H1 (cell line): ENCODE data around the gene SCN1B. TPM values are rescaled to one million over a fixed set of nuclear protein-coding genes. Genes with fewer than 3 reads are reported as not detected.
A peak's percentile ranks its signal among the peaks of the same experiment; 100 is the strongest.

Source experiments
- CTCF ChIA-PET: fragments of 300-600 bp; sonication (Branson Sonifier 250); formaldehyde crosslinking; loops from one replicate; lab custom pipeline; 2021; ENCODE audit not compliant: partially characterized antibody; lab: Charles Lee
- POLR2A ChIA-PET: fragments of 300-600 bp; sonication (Branson Sonifier 250); formaldehyde crosslinking; loops from one replicate; lab custom pipeline; 2021; ENCODE audit warnings: inconsistent platforms; ENCODE audit not compliant: partially characterized antibody; lab: Charles Lee
- DNase-seq, 2 experiments: peaks; one replicate each; pipeline versions ENCODE4 v3.0.0 to v3.0.0-alpha.2; 2010 to 2022; ENCODE audit warnings: low spot score in 2 of 2, low read depth in 1 of 2, mixed read lengths in 1 of 2
- FAIRE-seq: peaks from 2 replicates; lab custom pipeline; 2011; peaks lifted over from hg19 to GRCh38; lab: Jason Lieb, UNC
- H2AFZ ChIP-seq: 2 replicates; pipeline ENCODE4 v1.8.1; 2012; ENCODE audit warnings: low read length, inconsistent platforms
- H2AK5ac ChIP-seq: 2 replicates; pipeline ENCODE4 v1.6.1; 2013; ENCODE audit warnings: low read depth, low read length
- H2BK120ac ChIP-seq: replicated peaks from 2 replicates; pipeline ENCODE3; 2013; ENCODE audit warnings: low read depth, low read length, inconsistent platforms
- H2BK12ac ChIP-seq: 2 replicates; pipeline ENCODE4 v1.6.1; 2013; ENCODE audit warnings: low read depth, low read length
- H2BK15ac ChIP-seq: 2 replicates; pipeline ENCODE4 v1.6.1; 2013; ENCODE audit warnings: low read length
- H2BK20ac ChIP-seq: 2 replicates; pipeline ENCODE4 v1.6.1; 2013; ENCODE audit warnings: low read length
- H2BK5ac ChIP-seq: 2 replicates; pipeline ENCODE4 v1.6.1; 2013; ENCODE audit warnings: low read depth, low read length
- H3K14ac ChIP-seq: 2 replicates; pipeline ENCODE4 v1.6.1; 2013; ENCODE audit warnings: inconsistent platforms; ENCODE audit not compliant: insufficient read length
- H3K18ac ChIP-seq: 2 replicates; pipeline ENCODE4 v1.6.1; 2013; ENCODE audit warnings: low read length; ENCODE audit errors: extremely low read depth
- H3K23ac ChIP-seq: 2 replicates; pipeline ENCODE4 v1.6.1; 2013; ENCODE audit warnings: inconsistent platforms; ENCODE audit not compliant: insufficient read length
- H3K23me2 ChIP-seq: 2 replicates; pipeline ENCODE4 v1.6.1; 2013; ENCODE audit warnings: low read depth, low read length
- H3K27ac ChIP-seq: 2 replicates; pipeline ENCODE4 v1.6.1; 2011; ENCODE audit warnings: low read depth, low read length, inconsistent platforms
- H3K27me3 ChIP-seq, 4 experiments: replicated peaks in 1 of 4; 1 replicate in 1 of 4; 2 replicates in 3 of 4; pipeline versions ENCODE4 v1.6.1 to v1.8.1; 2011 to 2013; ENCODE audit warnings: low read length in 3 of 4, mild to moderate bottlenecking in 3 of 4, inconsistent platforms in 2 of 4, mixed read lengths in 2 of 4, moderate library complexity in 1 of 4; ENCODE audit not compliant: control insufficient read depth in 3 of 4, insufficient read depth in 3 of 4; ENCODE audit errors: extremely low read depth in 1 of 4
- H3K36me3 ChIP-seq, 4 experiments: 2 replicates each; pipeline versions ENCODE4 v1.6.1 to v1.8.1; 2011 to 2013; ENCODE audit warnings: mild to moderate bottlenecking in 4 of 4, low read length in 3 of 4, moderate library complexity in 2 of 4, control low read depth in 1 of 4, inconsistent platforms in 1 of 4; ENCODE audit not compliant: insufficient read depth in 4 of 4, control insufficient read depth in 2 of 4
- H3K4ac ChIP-seq: replicated peaks from 2 replicates; pipeline ENCODE3; 2013; ENCODE audit warnings: low read length, low read depth, mixed read lengths, inconsistent platforms; ENCODE audit not compliant: insufficient read length
- H3K4me1 ChIP-seq, 4 experiments: replicated peaks in 1 of 4; 1 replicate in 1 of 4; 2 replicates in 3 of 4; pipeline versions ENCODE4 v1.6.1 to v1.8.1; 2011 to 2013; ENCODE audit warnings: low read length in 3 of 4, inconsistent platforms in 2 of 4, mixed read lengths in 1 of 4; ENCODE audit not compliant: insufficient read depth in 4 of 4, control insufficient read depth in 3 of 4
- H3K4me2 ChIP-seq, 2 experiments: 2 replicates each; pipeline versions ENCODE4 v1.6.1 to v1.8.1; 2011 to 2013; ENCODE audit warnings: low read depth in 2 of 2, low read length in 2 of 2, control low read depth in 1 of 2, inconsistent platforms in 1 of 2, mild to moderate bottlenecking in 1 of 2; ENCODE audit not compliant: insufficient read depth in 1 of 2
- H3K4me3 ChIP-seq, 4 experiments: fragments of 200-600, 300-600 bp in 1 of 4; sonication (generic), shearing (Covaris generic), sonication (Bioruptor Twin) in 1 of 4; 2 replicates each; pipeline versions ENCODE4 v1.5.1 to v1.8.1; 2011 to 2016; ENCODE audit warnings: low read length in 4 of 4, low read depth in 3 of 4, control low read depth in 2 of 4, inconsistent platforms in 2 of 4, mild to moderate bottlenecking in 2 of 4, mixed read lengths in 1 of 4, moderate library complexity in 1 of 4; ENCODE audit not compliant: insufficient read depth in 2 of 4; ENCODE audit errors: extremely low read depth in 1 of 4
- H3K56ac ChIP-seq: replicated peaks from 2 replicates; pipeline ENCODE3; 2013; ENCODE audit warnings: low read depth, mild to moderate bottlenecking, mixed read lengths, low read length, inconsistent platforms; ENCODE audit not compliant: insufficient read length
- H3K79me1 ChIP-seq: 2 replicates; pipeline ENCODE4 v1.6.1; 2013; ENCODE audit warnings: low read depth, low read length, control low read depth
- H3K79me2 ChIP-seq, 2 experiments: 2 replicates each; pipeline versions ENCODE4 v1.6.1 to v1.8.1; 2012 to 2013; ENCODE audit warnings: low read length in 2 of 2, mild to moderate bottlenecking in 2 of 2, inconsistent platforms in 1 of 2; ENCODE audit not compliant: insufficient read depth in 2 of 2, control insufficient read depth in 1 of 2
- H3K9ac ChIP-seq, 4 experiments: replicated peaks in 1 of 4; 1 replicate in 1 of 4; 2 replicates in 3 of 4; pipeline versions ENCODE4 v1.6.1 to v1.8.1; 2011 to 2013; ENCODE audit warnings: low read depth in 3 of 4, low read length in 3 of 4, control low read depth in 2 of 4, mild to moderate bottlenecking in 2 of 4, moderate library complexity in 2 of 4, inconsistent platforms in 1 of 4; ENCODE audit errors: extremely low read depth in 1 of 4
- H3K9me3 ChIP-seq, 2 experiments: 2 replicates each; pipeline versions ENCODE4 v1.6.1 to v1.8.1; 2012 to 2013; ENCODE audit warnings: mild to moderate bottlenecking in 2 of 2, moderate library complexity in 2 of 2, control low read depth in 1 of 2, inconsistent platforms in 1 of 2, low read depth in 1 of 2, low read length in 1 of 2, mixed read lengths in 1 of 2; ENCODE audit not compliant: insufficient read depth in 2 of 2
- H4K20me1 ChIP-seq, 2 experiments: replicated peaks in 1 of 2; 2 replicates each; pipeline versions ENCODE3 to v1.8.1; 2011 to 2013; ENCODE audit warnings: inconsistent platforms in 2 of 2, low read length in 2 of 2, mild to moderate bottlenecking in 1 of 2; ENCODE audit not compliant: insufficient read depth in 2 of 2, control insufficient read depth in 1 of 2
- H4K5ac ChIP-seq: 2 replicates; pipeline ENCODE4 v1.6.1; 2013; ENCODE audit warnings: low read length, low read depth, mixed read lengths, inconsistent platforms; ENCODE audit not compliant: insufficient read length
- H4K8ac ChIP-seq: 2 replicates; pipeline ENCODE4 v1.8.0; 2013; ENCODE audit warnings: mild to moderate bottlenecking, moderate library complexity, low read length, inconsistent platforms; ENCODE audit not compliant: insufficient read depth; ENCODE audit errors: extremely low read depth
- H4K91ac ChIP-seq: replicated peaks from 2 replicates; pipeline ENCODE3; 2013; ENCODE audit warnings: low read length, mixed read lengths, inconsistent platforms; ENCODE audit not compliant: insufficient read length
- CTCF ChIP-seq, 3 experiments: IDR thresholded peaks; 1 replicate in 2 of 3; 2 replicates in 1 of 3; pipeline versions ENCODE4 v1.5.1 to v1.6.1; 2011; ENCODE audit warnings: low read length in 3 of 3, mild to moderate bottlenecking in 3 of 3, inconsistent platforms in 2 of 3, low read depth in 1 of 3, moderate library complexity in 1 of 3; ENCODE audit not compliant: insufficient read depth in 1 of 3; ENCODE audit errors: control extremely low read depth in 1 of 3
- HDAC6 ChIP-seq: IDR thresholded peaks from one replicate; pipeline ENCODE4 v1.7.1; 2012; ENCODE audit warnings: low read depth, mild to moderate bottlenecking, inconsistent platforms, low read length, moderate library complexity
- KDM4A ChIP-seq: IDR thresholded peaks from one replicate; pipeline ENCODE4 v1.7.1; 2012; ENCODE audit warnings: low read depth, mild to moderate bottlenecking, moderate library complexity, low read length, inconsistent platforms; ENCODE audit not compliant: severe bottlenecking
- PHF8 ChIP-seq: fragments of 200-600 bp; sonication (generic); conservative IDR thresholded peaks from 2 replicates; pipeline ENCODE4 v1.7.1; 2012; ENCODE audit warnings: low read depth, mild to moderate bottlenecking, inconsistent platforms, low read length, moderate library complexity
- RFX5 ChIP-seq: IDR thresholded peaks from 2 replicates; pipeline ENCODE4 v1.6.1; 2011; ENCODE audit warnings: low read depth, low read length, improper control_type of control experiment, borderline replicate concordance
- RXRA ChIP-seq: IDR thresholded peaks from 2 replicates; pipeline ENCODE4 v1.6.1; 2011; ENCODE audit warnings: low read depth, mild to moderate bottlenecking, low read length, moderate library complexity; ENCODE audit not compliant: insufficient read depth
- WGBS, 2 experiments: shearing (Covaris generic) in 1 of 2; methylation state at CpG; one replicate each; pipeline versions ENCODE4 v1.1.6 to v1.1.7; 2013 to 2015; ENCODE audit warnings: low lambda C conversion rate in 2 of 2, mixed read lengths in 2 of 2, inconsistent platforms in 1 of 2, low coverage in 1 of 2, missing lambda C conversion rate in 1 of 2; ENCODE audit not compliant: insufficient replicate concordance in 2 of 2, insufficient coverage in 1 of 2, insufficient read length in 1 of 2; ENCODE audit errors: extremely low coverage in 1 of 2, missing lambda C conversion rate in 1 of 2; 5-methylcytosine and 5-hydroxymethylcytosine counted together
- polyA plus RNA-seq, 7 experiments: library from polyadenylated mRNA; depleted of rRNA in 3 of 7; stranded (reverse) in 5 of 7; unstranded in 2 of 7; fragments of >200 nt in 5 of 7; fragments of 200-250 nt in 2 of 7; gene quantifications; 1 replicate in 5 of 7; 2 replicates in 1 of 7; 4 replicates in 1 of 7; pipeline versions ENCODE4 v1.2.1 to v1.2.3, GENCODE V29; 2011 to 2013; ENCODE audit warnings: missing spikeins in 2 of 7, mixed read lengths in 2 of 7
- total RNA-seq: library from RNA; stranded (reverse); fragmentation: NEBNext Ultra II Directional; extraction: Animal tissue kit (Norgen Biotek cat#: 25700); gene quantifications from 2 replicates; pipeline ENCODE4 v1.2.1, GENCODE V29; 2021
- TF ChIP-seq, protein P1 (sequence below): IDR thresholded peaks from 2 replicates; pipeline ENCODE4 v1.6.1; 2012; ENCODE audit warnings: low read length, inconsistent platforms

The SCN1B gene
- total and polyA plus RNA-seq, 2 of the 8 experiments (the other 6 are each of a cell fraction or from before 2014, with no cell fraction given) = 3.1 to 3.5 TPM

DNA sequence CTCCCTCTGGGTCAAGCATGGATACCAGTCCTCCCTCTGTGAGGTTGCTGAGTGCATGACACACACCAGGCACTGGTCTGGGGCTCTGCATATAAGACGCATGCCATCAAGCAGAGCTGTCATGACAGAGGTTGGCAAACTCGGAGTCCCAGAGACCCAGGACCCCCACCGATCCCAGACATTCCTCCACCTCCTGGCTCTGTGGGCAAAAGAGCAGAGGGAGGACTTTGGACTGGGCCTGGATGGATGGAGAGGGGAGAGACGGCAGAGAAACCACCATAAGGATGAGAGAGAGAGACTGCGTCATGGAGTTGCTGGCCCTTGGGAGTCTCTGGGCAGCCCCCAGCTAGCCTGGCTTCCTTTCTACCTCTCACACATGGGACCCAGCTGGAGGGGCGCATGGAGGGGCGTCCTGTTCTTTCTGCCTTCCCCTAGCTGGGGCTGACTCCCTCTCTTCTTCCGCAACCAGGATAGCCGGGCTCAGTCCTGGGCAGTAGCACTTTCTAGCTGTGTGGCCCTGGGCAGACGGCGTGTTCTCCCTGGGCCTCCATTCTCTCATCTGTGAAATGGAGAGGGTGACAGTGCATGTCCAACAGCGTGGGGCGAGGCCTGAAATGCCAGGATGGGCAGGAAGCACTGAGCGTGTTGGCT lies 12.8 kb downstream of the SCN1B start:
- Histone ChIP-seq H2BK15ac (no peak overlapping the region), H3K4me2 (no peak overlapping the region; a peak in 1 of 4 replicates), H2BK120ac (no peak overlapping the region), H3K36me3 (no peaks in the 10 kb centered on the region; a peak in 1 of 8 replicates), H4K5ac (no peak overlapping the region), H3K9ac (no peak overlapping the region), H2BK5ac (peak overlapping the region; percentile 93; the same call in 1 of the 2 replicates), H3K18ac (no peak overlapping the region), H3K23me2 (peaks cover 7% of the 10 kb centered on the region; the same call in 1 of the 2 replicates), H3K14ac (no peak overlapping the region), H3K4me1 (peaks cover 5 to 39% (median 25%) of the 10 kb centered on the region in 4 experiments), H3K27me3 (no peaks in the 10 kb centered on the region), H2BK20ac (no peak overlapping the region), H2BK12ac (no peak overlapping the region), H3K79me2 (peaks cover 0 to 12% of the 10 kb centered on the region in 2 experiments; a peak in 1 of 4 replicates), H2AFZ (no peak overlapping the region), H2AK5ac (no peak overlapping the region), H3K4ac (no peak overlapping the region), H3K4me3 (no peak overlapping the region), H3K27ac (no peak overlapping the region), H4K91ac (no peak overlapping the region), H3K79me1 (no peaks in the 10 kb centered on the region), H3K56ac (no peak overlapping the region), H4K8ac (no peak overlapping the region; the same call in 1 of the 2 replicates), H3K9me3 (no peaks in the 10 kb centered on the region), H4K20me1 (peaks cover 2 to 5% of the 10 kb centered on the region in 2 experiments), H3K23ac (no peak overlapping the region)
- ChIA-PET POLR2A (interaction anchor here (0.7 to 2.5 kb wide), 7 partner anchors 9 to 54 kb away, joined by 3 to 18 read pairs (median 4); no protein-coding TSS in a partner anchor), CTCF (interaction anchor here (0.7 to 6.4 kb wide), 20 partner anchors 8 to 263 kb away, joined by 3 to 105 read pairs (median 7); partner anchors contain the start of genes FXYD3 and LGI4)
- FAIRE-seq (no peak), DNase-seq (no peak)
- WGBS, 2 experiments = 89% methylated on average over 14 of the region's 14 CpGs; no CpG with 5 or more reads in 1 of the 2 experiments
- TF ChIP-seq RFX5 = no peak
- TF ChIP-seq RXRA = no peak
- TF ChIP-seq PHF8 = no peak
- TF ChIP-seq, protein P1, sequence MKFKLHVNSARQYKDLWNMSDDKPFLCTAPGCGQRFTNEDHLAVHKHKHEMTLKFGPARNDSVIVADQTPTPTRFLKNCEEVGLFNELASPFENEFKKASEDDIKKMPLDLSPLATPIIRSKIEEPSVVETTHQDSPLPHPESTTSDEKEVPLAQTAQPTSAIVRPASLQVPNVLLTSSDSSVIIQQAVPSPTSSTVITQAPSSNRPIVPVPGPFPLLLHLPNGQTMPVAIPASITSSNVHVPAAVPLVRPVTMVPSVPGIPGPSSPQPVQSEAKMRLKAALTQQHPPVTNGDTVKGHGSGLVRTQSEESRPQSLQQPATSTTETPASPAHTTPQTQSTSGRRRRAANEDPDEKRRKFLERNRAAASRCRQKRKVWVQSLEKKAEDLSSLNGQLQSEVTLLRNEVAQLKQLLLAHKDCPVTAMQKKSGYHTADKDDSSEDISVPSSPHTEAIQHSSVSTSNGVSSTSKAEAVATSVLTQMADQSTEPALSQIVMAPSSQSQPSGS = no peak
- no peak for TF ChIP-seq HDAC6
- TF ChIP-seq KDM4A = no peak
- TF ChIP-seq CTCF (IDR thresholded peaks at IDR 0.05; ENCODE audit: control extremely low read depth in 1 of 3, insufficient read depth in 1 of 3, low read depth in 1 of 3, low read length in 3 of 3) = no peak
